GM12891 (cell line): Measurements from ENCODE around the gene PPFIA2.

Source experiments
- PAX5 ChIP-seq: IDR thresholded peaks from 2 replicates; pipeline ENCODE4 v1.6.1; 2011; ENCODE audit warnings: low read length, moderate library complexity, mild to moderate bottlenecking; ENCODE audit not compliant: insufficient read depth, severe bottlenecking
- POLR2A ChIP-seq: IDR thresholded peaks from 2 replicates; pipeline ENCODE4 v1.6.1; 2011; ENCODE audit warnings: low read depth, low read length, control low read depth
- SPI1 ChIP-seq: IDR thresholded peaks from 2 replicates; pipeline ENCODE4 v1.6.1; 2011; ENCODE audit warnings: low read depth, low read length, control low read depth
- TAF1 ChIP-seq: IDR thresholded peaks from 2 replicates; pipeline ENCODE4 v1.6.1; 2011; ENCODE audit warnings: low read depth, low read length, control low read depth

DNA sequence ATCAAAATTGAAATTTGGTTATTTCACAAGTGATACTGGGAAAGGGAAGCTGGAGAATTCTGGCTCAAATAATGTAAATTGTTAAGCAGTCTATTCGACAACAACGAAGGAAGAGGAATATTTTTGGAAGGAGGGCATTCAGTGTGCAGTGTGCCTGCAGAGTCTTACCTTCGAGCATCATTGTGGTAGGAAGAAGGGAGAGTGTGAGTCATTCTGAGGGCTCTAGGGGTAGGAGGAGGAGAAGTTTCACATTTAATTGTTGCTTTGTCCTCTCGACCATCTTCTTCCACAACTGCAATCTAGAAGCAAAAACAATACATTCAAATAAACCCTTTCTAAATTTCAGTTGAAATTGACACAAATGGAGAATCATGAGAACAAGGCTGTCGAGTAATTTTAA lies 418.2 kb downstream of the PPFIA2 start:
- no peak for TF ChIP-seq PAX5
- no peak for TF ChIP-seq SPI1
- no peak for TF ChIP-seq POLR2A
- TF ChIP-seq TAF1, result no peak
